ENCODE data around the gene TERB1. TPM values are rescaled to one million over a fixed set of nuclear protein-coding genes. Genes with fewer than 3 reads are reported as not detected.

Gene TERB1, protein sequence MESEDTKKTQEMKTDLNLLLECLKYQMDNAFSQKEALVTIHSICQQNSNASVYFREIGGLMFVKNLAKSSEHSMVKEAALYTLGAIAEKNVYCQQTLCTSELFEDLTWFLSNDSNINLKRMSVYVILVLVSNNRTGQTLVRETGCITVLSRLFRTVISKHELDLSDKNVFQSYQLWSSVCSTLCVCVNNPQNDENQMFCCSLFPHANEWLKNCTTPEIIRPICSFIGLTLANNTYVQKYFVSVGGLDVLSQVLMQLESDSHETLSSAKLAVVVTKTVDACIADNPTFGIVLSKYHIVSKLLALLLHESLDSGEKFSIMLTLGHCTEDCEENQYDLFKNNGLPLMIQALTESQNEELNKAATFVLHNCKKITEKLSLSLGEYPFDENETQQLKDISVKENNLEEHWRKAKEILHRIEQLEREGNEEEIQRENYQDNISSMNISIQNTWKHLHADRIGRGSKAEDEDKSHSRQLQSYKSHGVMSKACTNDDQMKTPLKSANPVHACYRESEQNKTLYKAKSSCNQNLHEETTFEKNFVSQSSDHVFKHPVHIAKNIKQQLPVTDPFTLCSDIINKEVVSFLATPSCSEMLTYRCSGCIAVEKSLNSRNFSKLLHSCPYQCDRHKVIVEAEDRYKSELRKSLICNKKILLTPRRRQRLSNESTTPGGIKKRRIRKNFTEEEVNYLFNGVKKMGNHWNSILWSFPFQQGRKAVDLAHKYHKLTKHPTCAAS
- polyA plus RNA-seq (2012; ENCODE audit: insufficient read depth, insufficient read length): not detected

DNA sequence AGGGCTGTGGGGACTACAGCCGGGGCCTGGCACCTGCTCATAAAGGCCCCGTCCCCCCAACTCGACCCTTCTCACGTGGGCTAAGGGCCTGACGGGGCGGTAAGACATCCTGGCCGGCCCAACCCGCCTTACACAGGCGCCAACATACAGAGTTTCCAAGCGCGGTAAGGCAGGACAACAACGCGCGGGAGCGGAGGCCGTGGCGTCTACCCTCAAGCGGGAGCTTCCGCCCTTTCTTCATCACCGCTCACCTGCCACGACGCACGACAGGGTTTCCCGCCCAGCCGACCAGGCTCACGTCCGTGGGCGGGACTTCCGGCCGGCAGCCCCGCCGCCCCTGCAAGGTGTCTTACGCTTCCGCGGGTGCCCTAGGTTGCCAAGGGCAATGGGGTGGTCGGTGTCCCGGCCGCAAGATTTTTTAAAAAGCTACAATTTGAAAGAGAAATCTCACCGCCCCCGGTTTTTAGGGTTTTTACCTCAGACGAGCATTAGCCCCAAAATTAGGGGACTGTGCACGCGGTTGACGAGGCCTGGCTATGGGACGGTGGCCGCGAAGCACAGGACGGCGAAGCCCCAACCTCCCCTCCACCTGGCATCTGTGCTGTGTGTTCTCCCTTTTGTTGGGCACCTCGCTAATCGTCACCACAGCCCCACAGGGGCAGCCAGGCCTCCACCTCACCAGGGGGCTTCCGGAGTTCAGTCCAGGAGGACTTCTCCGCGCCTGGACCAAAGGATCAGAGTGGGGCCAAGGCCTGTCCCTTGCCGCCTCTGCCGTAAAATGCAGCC is at the start of gene TERB1:
Gene TERB1 (minus strand): TSS at position 265 of the 786 bp plus-strand sequence. CDS start 4,786 bp downstream, outside the sequence.
- DNase-seq (ENCODE audit: low read depth, low spot score): no peak
- H3K4me3 ChIP-seq (ENCODE audit: low read length): no peak within 1 kb of the TSS

DNA sequence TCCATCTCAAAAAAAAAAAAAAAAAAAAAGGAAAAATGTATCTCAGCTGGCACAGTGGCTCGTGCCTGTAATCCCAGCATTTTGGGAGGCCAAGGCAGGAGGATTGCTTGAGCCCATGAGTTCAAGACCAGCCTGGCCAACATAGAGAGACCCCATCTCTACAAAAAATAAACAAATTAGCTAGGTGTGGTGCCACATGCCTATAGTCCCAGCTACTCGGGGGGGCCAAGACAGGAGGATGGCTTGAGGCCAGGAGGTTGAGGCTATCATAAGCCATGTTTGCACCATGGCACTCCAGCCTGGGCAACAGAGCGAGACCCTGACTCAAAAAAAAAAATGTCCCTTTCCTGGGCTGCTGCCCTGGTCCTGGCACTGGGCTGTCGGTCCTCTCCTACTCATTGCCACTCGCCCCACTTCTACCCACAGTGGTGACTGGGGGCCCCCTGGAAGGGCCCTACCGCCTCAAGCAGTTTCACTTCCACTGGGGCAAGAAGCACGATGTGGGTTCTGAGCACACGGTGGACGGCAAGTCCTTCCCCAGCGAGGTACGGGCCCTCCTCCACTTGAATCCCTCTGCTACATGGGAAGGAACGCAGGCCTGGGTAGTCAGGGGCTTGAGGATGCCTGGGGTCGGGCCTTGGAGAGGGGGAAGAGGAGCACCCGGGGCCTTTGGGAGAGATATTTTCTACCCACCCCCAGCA is 48.9 kb upstream of the TERB1 start:
- no peak overlapping the region for H3K4me3 ChIP-seq (ENCODE audit: low read length)
- DNase-seq (ENCODE audit: low read depth, low spot score): no peak

DNA sequence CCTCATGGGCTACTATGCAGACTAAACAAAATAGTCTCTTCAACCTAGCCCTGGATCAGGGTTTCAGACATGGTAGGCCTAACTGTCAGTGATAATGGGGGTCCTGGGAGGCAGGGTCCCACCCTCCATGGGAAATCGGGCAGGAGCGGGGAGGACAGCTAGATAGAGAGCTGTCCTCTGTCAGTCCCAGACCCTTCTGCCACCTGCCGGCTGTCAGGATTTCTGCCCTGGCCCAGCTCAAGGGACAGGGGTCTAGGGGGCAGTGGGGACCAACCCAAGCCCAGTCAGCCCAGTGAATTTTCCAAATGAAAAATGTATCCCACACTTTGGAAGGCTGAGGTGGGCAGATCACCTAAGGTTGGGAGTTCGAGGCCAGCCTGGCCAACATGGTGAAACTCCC is 48.2 kb upstream of the TERB1 start:
- H3K4me3 ChIP-seq (ENCODE audit: low read length): no peak overlapping the region

DNA sequence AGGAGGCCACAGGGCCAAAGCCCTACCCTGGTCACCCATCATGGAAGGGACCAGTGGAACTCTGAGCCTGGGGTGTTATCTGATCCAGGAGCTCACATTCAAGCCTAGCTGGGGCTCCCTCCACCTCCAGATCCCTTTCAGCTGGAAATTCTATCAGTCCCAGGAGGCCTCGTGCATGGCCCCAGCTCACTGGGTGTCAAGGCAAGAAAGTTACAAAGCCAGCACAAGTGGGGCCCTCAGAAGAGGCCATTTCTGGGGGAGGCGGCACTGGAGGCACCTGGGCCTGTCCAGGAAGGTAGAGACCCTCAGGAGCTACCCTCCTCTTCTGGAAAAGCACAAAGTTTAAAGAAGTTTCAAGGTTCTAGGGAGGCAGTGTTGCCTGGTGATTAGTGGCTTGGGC is 47.6 kb upstream of the TERB1 start:
- H3K4me3 ChIP-seq (ENCODE audit: low read length): no peak overlapping the region

More for the DNA sequence above, 48.2 kb upstream of the TERB1 start:
- DNase-seq (ENCODE audit: low read depth, low spot score): no peak

DNA sequence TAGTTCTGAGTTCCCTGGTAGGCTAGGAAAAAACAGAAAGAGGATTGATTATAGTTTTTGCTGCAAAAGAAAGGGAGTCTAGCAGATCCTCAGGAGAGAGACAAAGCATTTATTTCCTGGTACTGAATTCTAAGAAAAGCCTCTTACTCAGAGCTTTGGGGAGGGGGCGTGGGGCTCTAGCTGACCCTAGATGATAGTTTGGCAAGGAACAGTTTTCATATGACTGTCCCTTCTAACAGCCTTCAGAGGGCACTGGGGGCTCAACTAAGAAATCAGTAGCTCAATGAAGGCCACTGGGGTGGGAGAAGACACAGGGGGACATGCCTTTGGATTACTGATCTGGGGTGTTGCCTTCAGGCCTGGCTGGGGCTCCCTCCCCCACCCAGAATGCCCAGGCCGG is 46.8 kb upstream of the TERB1 start:
- DNase-seq (ENCODE audit: low read depth, low spot score): no peak

More for the DNA sequence above, 47.6 kb upstream of the TERB1 start:
- DNase-seq (ENCODE audit: low read depth, low spot score): no peak

DNA sequence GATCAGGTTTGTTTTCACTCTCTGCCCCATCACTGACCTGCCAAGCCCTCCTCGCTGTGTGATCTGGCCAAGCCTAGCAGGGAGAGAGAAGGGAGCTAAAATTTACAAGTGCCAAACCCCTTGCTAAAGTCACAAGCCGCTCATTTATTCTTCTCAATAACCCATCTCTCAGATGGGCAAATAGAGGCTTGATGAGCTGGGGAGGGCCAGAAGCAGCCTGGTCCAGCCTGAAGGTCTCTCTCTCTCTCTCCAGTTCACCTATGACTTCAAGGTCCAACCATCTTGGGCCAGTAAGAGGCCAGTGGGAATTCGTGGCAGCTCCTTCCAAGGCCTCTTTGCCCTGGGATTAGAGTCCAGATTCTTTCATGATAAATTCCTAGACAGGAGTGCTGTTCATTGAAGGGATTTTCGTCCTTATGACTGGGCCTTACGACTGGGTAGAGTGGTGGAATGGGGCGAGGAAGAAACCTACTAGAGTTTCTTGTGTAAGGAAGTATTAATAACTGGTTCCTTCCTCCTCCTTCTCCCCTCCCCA is 46.2 kb upstream of the TERB1 start:
- DNase-seq (ENCODE audit: low read depth, low spot score): no peak
- H3K4me3 ChIP-seq (ENCODE audit: low read length): no peak overlapping the region

More for the DNA sequence above, 46.8 kb upstream of the TERB1 start:
- no peak overlapping the region for H3K4me3 ChIP-seq (ENCODE audit: low read length)

DNA sequence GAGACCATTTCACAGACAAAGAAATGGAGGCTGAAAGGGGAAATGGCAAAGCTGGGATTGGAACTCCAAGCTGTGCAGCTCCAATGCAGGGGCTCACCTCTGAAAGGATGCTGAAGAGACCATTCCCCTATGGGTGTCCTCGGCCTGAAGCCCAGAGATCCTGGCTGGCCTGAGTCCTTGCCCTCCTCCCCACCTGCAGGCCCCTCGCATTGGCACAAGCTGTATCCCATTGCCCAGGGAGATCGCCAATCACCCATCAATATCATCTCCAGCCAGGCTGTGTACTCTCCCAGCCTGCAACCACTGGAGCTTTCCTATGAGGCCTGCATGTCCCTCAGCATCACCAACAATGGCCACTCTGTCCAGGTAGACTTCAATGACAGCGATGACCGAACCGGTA is 45.4 kb upstream of the TERB1 start:
- DNase-seq (ENCODE audit: low read depth, low spot score): no peak
- no peak overlapping the region for H3K4me3 ChIP-seq (ENCODE audit: low read length)

DNA sequence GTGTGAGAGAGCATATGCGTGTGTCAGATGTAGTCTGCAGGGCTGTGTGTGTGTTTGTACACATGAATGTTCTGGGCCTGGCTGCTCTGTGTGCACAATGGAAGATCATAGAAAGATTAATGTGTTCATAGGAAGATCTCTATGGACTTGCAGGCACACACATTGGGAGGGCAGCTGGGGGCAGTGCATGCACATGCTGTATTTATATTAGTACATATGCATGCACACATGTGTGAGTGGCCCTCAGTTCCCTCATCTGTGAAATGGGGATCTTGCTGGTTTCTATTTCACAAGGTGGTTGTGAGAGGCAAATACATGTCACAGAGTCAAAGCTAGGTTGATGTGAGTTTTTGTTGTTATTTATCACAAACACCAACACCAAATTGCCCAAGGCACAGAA is 44.9 kb upstream of the TERB1 start:
- DNase-seq (ENCODE audit: low read depth, low spot score): no peak
- no peak overlapping the region for H3K4me3 ChIP-seq (ENCODE audit: low read length)

DNA sequence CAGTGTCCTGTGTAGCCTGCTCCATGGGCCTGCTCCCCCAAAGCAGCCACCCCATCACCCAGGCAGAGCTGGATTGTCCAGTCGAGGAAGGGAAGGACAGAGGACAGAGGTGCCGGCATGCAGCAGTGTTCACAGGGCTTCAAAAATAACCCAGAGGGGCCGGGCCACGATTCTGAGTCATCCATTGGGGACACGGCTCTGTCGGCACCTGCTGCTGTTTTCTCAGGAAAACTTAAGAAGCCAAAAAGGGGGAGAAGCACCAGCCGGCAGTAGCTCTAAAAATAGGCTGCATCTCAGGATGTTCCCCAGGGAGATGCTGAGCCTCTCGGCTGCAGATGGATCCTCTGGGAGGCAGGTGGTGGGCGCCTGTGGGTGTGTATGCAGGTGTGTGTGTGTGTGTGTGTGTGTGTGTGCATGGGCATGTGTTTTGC is 44.4 kb upstream of the TERB1 start:
- no peak for DNase-seq (ENCODE audit: low read depth, low spot score)
- no peak overlapping the region for H3K4me3 ChIP-seq (ENCODE audit: low read length)

DNA sequence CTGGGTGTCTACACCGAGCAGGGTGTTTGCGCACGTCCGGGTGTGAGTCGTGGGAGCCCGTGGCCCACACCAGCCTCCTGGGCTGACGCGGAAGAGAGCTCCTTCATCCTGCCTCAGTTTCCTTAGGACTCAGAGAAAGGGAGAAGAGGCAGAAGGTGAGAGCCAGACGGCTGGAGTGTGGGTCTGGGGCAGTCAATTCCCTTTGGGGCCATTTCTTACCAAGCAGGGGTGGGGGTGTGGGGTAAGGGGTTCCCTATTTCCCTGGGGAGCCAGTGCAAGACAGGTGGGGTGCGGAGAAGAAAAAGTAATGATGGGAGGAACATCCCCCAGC is 43.7 kb upstream of the TERB1 start:
- H3K4me3 ChIP-seq (ENCODE audit: low read length): no peak overlapping the region
- no peak for DNase-seq (ENCODE audit: low read depth, low spot score)

DNA sequence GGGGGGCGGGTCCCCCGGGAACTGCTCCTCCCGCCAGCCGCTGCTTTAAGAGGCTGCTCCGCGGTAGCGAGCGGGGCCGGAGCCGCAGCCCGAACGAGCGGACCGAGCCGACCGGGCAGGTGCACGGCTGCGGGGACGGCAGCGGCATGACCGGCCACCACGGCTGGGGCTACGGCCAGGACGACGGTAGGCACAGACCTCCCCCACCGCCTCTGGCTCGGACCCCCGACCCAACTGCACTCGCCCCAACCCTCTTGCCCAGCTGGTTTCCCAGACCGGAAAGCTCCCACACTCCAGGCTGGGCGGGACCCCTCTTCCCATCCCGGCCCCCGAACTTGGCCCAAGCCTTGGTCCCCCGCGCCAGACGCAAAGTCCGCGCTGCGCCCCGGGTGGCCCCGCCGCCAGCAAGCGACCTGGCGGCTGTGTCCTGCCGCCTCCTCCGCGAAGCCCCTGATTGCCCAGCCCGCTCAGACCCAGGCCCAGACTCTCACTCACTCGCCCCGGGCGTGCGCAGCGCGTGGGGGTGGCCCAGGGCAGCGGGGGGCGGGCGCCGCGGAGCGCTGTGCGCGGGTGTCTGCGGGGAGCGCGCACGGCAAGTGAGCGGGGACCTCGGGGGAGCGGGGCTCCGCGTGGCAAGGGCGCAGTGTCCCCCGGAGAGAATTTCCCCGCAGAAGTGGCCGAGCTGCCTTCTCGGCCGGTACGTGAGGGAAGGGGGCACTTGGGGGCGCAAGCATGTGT is 43.1 kb upstream of the TERB1 start, which contains the start of gene CA7:
Gene CA7 (plus strand): TSS at position 73 of the 738 bp plus-strand sequence. CDS start 74 bp downstream, at position 147.
- H3K4me3 ChIP-seq (ENCODE audit: low read length): no peak within 1 kb of the TSS

DNA sequence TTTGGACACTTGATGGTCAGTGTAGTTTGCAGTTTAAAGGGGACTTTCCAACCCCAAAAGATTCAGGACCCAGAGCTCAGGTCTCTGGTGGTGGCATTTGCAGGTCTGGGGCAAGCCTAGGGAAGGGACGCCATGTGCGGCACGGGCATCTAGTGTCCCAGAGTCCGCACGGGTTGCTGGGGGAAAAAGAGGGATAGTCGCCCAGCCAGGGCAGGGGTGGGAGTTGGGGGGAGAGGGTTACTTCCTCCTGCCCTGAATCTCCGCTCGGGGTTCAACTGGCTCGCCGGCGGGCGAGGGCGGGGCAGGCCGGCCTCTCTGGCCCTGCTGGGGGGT is 42.6 kb upstream of the TERB1 start:
- no peak for DNase-seq (ENCODE audit: low read depth, low spot score)
- no peak overlapping the region for H3K4me3 ChIP-seq (ENCODE audit: low read length)

More for the DNA sequence above, 43.1 kb upstream of the TERB1 start, which contains the start of gene CA7:
- no peak for DNase-seq (ENCODE audit: low read depth, low spot score)

DNA sequence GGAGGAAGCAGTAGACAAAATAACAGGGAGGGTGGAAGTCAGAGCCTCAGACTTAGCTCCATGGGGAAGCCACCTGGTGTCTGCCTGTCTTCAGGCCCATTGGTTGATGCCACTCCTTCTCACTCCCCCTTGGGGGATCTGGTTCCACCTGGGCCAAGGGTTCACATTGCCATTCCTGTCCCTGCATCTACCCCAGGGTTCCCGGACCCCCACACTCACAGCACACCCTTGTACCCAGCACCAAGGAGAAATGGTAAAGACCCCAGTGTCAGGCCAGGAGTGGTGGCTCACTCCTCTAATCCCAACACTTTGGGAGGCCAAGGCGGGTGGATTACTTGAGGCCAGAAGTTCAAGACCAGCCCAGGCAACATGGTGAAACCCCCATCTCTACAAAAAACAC is 41.8 kb upstream of the TERB1 start:
- DNase-seq (ENCODE audit: low read depth, low spot score): no peak
- no peak overlapping the region for H3K4me3 ChIP-seq (ENCODE audit: low read length)

DNA sequence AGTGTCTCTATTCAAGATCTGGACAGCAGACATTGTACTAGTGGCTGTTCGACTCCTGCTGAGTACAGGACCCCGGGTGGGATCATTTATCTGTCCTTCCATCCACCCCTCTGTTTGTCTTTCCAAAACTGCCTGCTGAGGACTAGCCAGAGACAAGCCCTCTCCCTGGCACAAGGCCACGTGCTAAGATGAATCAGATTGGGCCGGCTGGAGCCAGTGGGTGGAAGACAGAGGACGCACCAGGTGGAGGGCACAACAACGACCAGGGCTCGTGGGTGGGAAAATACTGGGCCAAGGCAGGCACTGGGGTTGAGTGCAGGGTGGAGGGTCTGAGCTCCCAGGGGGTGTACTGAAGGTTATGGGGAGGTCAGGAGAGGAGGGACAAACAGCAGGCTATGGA is 41.4 kb upstream of the TERB1 start:
- H3K4me3 ChIP-seq (ENCODE audit: low read length): no peak overlapping the region
- no peak for DNase-seq (ENCODE audit: low read depth, low spot score)

DNA sequence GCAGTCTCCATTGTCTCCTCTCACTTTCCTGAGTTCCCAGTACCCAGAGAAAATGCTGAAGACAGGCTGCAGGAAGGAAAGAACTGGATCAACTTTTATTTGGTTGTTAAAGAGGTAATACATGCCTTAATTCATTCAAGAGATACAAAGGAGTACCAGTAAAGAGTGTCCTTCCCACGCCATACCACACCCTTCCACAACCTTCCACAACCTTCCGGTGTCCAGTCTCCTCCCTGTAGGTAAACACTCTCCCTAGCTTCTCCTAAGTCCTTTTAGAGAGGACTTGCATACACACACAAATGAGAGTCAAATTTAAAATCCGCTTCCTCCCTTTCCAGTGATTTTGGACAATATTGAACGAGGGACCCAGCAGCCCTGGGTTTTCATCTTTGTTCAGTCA is 40.0 kb upstream of the TERB1 start:
- DNase-seq (ENCODE audit: low read depth, low spot score): no peak
- H3K4me3 ChIP-seq (ENCODE audit: low read length): no peak overlapping the region

DNA sequence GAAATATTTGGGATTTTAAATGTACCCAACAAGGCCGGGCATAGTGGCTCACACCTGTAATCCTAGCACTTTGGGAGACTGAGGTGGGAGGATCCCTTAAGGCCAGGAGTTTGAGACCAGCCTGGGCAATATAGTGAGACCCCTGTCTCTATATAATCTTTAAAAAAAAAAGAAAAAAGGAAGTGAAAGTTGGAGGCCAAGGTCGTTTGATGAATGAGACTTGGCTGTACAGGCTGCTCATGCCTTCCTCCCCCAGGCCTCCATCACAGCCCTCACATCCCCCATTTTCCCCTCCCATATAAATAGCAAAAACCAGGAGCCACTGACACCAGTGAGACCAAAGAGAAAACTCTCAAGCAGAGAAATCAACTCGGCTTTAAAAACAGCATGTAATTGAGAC is 39.5 kb upstream of the TERB1 start:
- DNase-seq (ENCODE audit: low read depth, low spot score): no peak
- H3K4me3 ChIP-seq (ENCODE audit: low read length): no peak overlapping the region

DNA sequence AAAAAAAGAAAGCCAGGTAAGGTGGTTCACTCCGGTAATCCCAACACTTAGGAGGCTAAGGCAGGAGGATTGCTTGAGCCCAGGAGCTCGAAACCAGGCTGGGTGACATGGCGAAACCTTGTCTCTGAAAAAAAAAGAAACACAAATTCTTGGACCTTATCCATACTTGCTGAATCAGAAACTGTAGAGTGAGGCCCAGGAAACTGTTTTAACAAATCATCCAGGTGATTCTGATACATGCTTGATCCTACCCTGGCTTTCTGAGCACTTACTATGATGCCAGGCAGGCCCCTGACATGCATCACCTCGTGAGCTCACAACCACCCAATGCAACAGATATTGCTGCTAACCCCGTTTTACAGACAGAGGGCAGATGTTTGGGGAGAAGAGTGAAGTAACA is 33.4 kb upstream of the TERB1 start:
- H3K4me3 ChIP-seq (ENCODE audit: low read length): no peak overlapping the region
- no peak for DNase-seq (ENCODE audit: low read depth, low spot score)

DNA sequence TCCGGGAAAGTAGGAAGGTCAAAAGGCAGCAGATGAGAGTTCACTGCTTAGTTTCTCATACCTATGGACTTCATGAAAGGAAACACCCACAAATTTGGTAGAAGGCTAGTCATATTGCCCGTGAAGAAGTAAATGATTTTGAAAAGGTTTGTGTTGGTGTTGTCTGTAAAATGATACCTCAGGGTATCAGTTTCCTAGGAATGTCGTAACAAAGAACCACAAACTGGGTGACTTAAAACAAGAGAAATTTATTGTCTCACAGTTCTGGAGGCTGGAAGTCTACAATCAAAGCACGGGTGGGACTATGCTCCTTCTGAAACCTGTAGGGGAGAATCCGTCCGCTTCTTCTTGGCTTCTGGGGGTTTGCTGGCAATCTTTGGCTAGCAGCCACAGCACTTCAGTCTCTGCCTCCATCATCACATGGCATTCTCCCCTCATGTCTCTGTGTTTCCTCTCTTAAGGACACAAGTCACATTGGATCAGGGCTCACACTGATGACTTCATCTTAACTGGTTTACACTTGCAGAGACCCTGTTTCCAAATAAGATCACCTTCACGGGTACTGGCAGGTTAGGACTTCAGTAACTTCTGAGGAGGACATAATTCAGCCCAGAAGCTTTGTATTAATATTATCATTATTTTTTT is 31.4 kb upstream of the TERB1 start:
- no peak overlapping the region for H3K4me3 ChIP-seq (ENCODE audit: low read length)
- DNase-seq (ENCODE audit: low read depth, low spot score): no peak
